ENCODE data around the gene PDHX. TPM values are rescaled to one million over a fixed set of nuclear protein-coding genes. Genes with fewer than 3 reads are reported as not detected.

PDHX gene
- total RNA-seq, 1 donor from 2014 or later = 34.6 TPM

DNA sequence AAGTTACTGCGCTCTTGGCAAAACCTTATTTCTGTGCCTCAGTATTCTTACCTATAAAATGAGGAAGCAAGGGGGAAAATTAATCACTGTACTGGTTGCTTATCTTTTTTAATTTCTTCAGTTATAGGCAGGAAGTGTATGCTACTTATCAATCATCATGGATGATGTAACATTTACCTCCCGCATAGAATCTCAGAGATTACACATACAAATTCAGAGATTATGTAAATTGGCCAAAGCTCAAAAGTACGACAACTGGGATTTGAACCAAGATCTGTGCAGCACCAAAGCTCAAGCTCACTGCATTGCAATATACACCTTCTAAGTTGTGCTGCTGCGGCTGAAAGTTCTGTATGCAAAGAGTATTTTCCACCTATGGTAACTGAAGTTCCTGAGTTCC is 83.0 kb downstream of the PDHX start:
- no peaks in the 10 kb centered on the region for H3K9me3 Mint-ChIP-seq (ENCODE audit: unreplicated experiment)
- H3K4me3 Mint-ChIP-seq (ENCODE audit: unreplicated experiment) = no peak overlapping the region
- no peak overlapping the region for H3K27ac Mint-ChIP-seq (ENCODE audit: unreplicated experiment)
- TF ChIP-seq CTCF (IDR thresholded peaks at IDR 0.05) = no peak
- H3K27me3 Mint-ChIP-seq (ENCODE audit: unreplicated experiment) = no peaks in the 10 kb centered on the region
- H3K36me3 Mint-ChIP-seq (ENCODE audit: unreplicated experiment) = peaks cover 2% of the 10 kb centered on the region
- no peak for DNase-seq (ENCODE audit: extremely low spot score, unreplicated experiment)
- peaks cover 9% of the 10 kb centered on the region for H3K4me1 Mint-ChIP-seq (ENCODE audit: unreplicated experiment)

DNA sequence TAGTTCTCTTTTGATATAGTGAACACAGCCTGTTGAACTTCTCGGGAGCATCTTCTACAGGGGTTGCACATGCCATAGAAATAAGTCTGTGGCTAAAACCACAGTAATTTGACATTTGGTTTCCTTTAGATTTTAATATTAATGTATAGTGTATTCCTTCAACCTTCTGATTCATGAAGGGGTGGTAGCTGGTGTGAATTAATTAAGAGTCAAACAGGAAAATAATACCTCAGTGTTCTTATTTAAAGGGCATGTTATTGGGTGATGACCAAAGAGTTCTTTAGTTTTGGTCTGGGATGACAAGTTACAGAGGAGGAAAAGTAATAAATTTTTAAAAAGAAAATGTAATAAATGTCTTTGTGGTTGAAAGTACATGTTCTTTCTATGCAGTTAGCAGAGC is 86.8 kb downstream of the PDHX start:
- Mint-ChIP-seq H3K36me3 (ENCODE audit: unreplicated experiment) (no peaks in the 10 kb centered on the region), H3K27me3 (ENCODE audit: unreplicated experiment) (no peaks in the 10 kb centered on the region), H3K27ac (ENCODE audit: unreplicated experiment) (no peak overlapping the region), H3K4me3 (ENCODE audit: unreplicated experiment) (no peak overlapping the region), H3K9me3 (ENCODE audit: unreplicated experiment) (no peaks in the 10 kb centered on the region), H3K4me1 (ENCODE audit: unreplicated experiment) (peaks cover 5% of the 10 kb centered on the region)
- TF ChIP-seq CTCF (IDR thresholded peaks at IDR 0.05) = no peak
- no peak for DNase-seq (ENCODE audit: extremely low spot score, unreplicated experiment)

- no peak overlapping the region for H3K27ac Mint-ChIP-seq (ENCODE audit: unreplicated experiment)
- DNase-seq (ENCODE audit: extremely low spot score, unreplicated experiment) = no peak
- no peaks in the 10 kb centered on the region for H3K27me3 Mint-ChIP-seq (ENCODE audit: unreplicated experiment)
- no peaks in the 10 kb centered on the region for H3K36me3 Mint-ChIP-seq (ENCODE audit: unreplicated experiment)
- H3K4me3 Mint-ChIP-seq (ENCODE audit: unreplicated experiment) = no peak overlapping the region
- no peak for TF ChIP-seq CTCF (IDR thresholded peaks at IDR 0.05)
- peaks cover 4% of the 10 kb centered on the region for H3K4me1 Mint-ChIP-seq (ENCODE audit: unreplicated experiment)
- H3K9me3 Mint-ChIP-seq (ENCODE audit: unreplicated experiment) = no peaks in the 10 kb centered on the region
Measured at GRCh38 chr11:35003658-35004057, 87.2 kb downstream of the PDHX start.

GRCh38 chr11:35005141-35005780 is 88.8 kb downstream of the PDHX start:
- no peak overlapping the region for H3K27ac Mint-ChIP-seq (ENCODE audit: unreplicated experiment)
- H3K4me1 Mint-ChIP-seq (ENCODE audit: unreplicated experiment) = peaks cover 17% of the 10 kb centered on the region
- H3K36me3 Mint-ChIP-seq (ENCODE audit: unreplicated experiment) = no peaks in the 10 kb centered on the region

More at GRCh38 chr11:35005141-35005780, 88.8 kb downstream of the PDHX start:
- Mint-ChIP-seq H3K9me3 (ENCODE audit: unreplicated experiment) (no peaks in the 10 kb centered on the region), H3K27me3 (ENCODE audit: unreplicated experiment) (no peaks in the 10 kb centered on the region), H3K4me3 (ENCODE audit: unreplicated experiment) (no peak overlapping the region)
- TF ChIP-seq CTCF (IDR thresholded peaks at IDR 0.05) = no peak
- DNase-seq (ENCODE audit: extremely low spot score, unreplicated experiment) = no peak

All from osteocyte (in vitro differentiated cells).